ENCODE measurements around the gene IDH3A.
A peak's percentile ranks its signal among the peaks of the same experiment; 100 is the strongest.

IDH3A gene

DNA sequence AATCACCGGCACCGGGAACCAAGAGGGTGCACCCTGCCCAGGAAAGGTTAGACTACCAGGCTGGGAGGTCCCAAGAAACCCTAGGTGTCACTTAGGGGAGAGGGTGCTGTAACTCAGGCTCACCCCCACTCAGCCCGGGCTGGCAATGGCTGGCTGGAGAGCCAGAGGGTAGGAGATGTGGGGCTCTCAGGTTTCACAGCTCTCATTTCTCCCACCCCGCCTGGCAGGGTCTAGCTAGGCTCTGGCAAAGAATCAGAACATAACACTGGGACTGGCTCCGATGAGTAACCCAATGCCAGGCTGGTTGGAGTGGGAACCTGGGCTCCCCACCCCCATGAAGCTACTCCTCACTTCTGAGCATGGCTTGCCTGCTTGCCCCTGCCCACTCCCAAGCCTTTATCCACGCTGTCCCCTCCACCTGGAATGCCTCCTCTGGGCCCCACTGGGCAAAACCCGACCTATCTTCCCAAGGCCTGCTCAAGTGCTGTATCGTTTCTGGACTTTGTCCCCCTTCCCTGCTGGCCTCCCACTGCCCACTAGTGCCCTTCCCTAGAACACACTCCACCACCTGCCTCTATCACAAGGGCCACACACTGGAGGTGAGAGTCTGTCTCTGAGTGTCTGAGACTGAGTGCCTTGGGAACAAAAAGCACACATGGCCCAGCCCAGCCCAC lies 19.9 kb upstream of the IDH3A start:
- H3K4me3 ChIP-seq (ENCODE audit: low read depth in 1 of 2, low read length in 2 of 2) = no peak overlapping the region
- no peak overlapping the region for H3K9ac ChIP-seq (ENCODE audit: low read depth in 1 of 2, low read length in 2 of 2)
- no peaks in the 10 kb centered on the region for H3K27me3 ChIP-seq (ENCODE audit: control insufficient read depth in 1 of 2, insufficient read depth in 2 of 2, low read length in 2 of 2)
- H3K4me1 ChIP-seq (ENCODE audit: control insufficient read depth in 1 of 2, insufficient read depth in 2 of 2, low read length in 2 of 2) = peaks cover 34 to 41% of the 10 kb centered on the region in 2 donors
- H3K36me3 ChIP-seq (ENCODE audit: control insufficient read depth in 1 of 2, insufficient read depth in 2 of 2, low read length in 2 of 2) = no peaks in the 10 kb centered on the region
- no peaks in the 10 kb centered on the region for H3K9me3 ChIP-seq (ENCODE audit: control insufficient read depth in 1 of 2, low read length in 2 of 2)
- no peak overlapping the region for H3K27ac ChIP-seq (ENCODE audit: low read depth, low read length)

DNA sequence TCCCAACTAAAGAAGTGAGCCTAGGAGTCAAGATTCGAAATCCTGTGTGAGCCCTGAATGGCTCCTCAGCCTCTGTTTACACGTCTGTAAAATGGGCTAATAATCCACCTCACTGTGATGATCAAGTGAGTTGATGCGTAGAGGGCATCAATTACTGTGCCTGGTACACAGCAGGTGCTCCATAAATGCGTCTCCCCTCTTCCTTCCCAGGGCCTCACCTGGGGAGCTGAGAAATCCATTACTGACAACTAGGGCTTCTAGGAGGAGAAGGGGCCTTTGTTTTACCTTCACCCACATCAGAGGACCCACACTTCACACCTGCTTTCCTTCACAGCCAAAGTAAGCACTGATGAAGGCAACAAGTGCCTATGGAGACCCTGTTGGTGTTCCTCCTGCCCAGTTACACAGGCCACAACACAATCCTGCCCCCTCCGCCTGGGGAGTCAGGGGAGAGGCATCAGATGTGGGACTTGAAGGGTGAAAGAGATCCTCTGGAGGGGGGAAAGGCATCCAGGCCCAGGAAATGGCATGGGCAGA lies 19.3 kb upstream of the IDH3A start:
- Histone ChIP-seq H3K4me3 (ENCODE audit: low read depth in 1 of 2, low read length in 2 of 2) (no peak overlapping the region), H3K27ac (ENCODE audit: low read depth, low read length) (no peak overlapping the region), H3K4me1 (ENCODE audit: control insufficient read depth in 1 of 2, insufficient read depth in 2 of 2, low read length in 2 of 2) (peaks cover 34 to 41% of the 10 kb centered on the region in 2 donors), H3K27me3 (ENCODE audit: control insufficient read depth in 1 of 2, insufficient read depth in 2 of 2, low read length in 2 of 2) (no peaks in the 10 kb centered on the region), H3K9me3 (ENCODE audit: control insufficient read depth in 1 of 2, low read length in 2 of 2) (no peaks in the 10 kb centered on the region), H3K36me3 (ENCODE audit: control insufficient read depth in 1 of 2, insufficient read depth in 2 of 2, low read length in 2 of 2) (no peaks in the 10 kb centered on the region), H3K9ac (ENCODE audit: low read depth in 1 of 2, low read length in 2 of 2) (no peak overlapping the region)

DNA sequence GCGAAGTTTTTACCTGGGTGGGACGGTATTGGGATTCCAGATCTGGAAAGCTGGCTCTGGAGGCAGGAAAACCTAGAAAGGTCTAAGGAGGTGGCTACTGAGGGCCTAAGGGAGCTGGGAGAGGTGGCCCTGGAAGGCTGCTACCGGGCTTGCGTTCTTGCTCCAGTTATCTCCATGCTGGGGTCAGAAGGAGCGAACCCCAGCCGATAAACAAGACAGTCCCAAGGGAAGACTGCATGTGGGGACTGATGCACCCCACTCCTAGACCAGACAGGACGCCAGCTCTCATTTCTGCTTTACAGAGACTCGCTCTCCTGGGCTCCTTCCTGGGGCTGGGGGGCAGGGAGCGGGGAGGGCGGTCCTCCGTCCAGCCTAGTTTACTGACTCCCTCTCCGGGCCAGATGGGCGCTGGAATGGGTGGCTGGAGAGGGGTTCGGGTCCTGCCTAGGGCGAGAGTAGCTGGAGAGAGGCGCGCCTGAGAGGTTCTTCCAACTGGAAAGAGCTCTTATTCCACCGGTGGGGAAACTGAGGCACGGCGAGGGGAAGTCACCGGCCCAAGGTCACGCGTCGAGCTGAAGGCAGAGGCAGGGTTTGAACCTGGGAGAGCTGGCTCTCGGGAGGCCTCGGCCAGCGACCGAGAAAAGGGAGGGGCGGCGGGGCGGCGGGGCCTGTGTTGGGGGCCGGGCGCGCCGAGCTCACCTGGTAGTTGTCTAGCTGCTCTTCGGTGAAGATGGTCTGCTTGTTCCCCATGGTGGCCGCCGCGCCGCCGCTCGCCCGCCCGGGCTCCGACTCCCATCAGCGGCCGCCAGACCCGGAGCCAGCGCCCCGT lies 18.5 kb upstream of the IDH3A start:
- Histone ChIP-seq H3K9ac (ENCODE audit: low read depth in 1 of 2, low read length in 2 of 2) (peak overlapping the region in 1 of 2 donors; percentile 35), H3K4me1 (ENCODE audit: control insufficient read depth in 1 of 2, insufficient read depth in 2 of 2, low read length in 2 of 2) (peaks cover 34 to 41% of the 10 kb centered on the region in 2 donors), H3K27ac (ENCODE audit: low read depth, low read length) (no peak overlapping the region), H3K36me3 (ENCODE audit: control insufficient read depth in 1 of 2, insufficient read depth in 2 of 2, low read length in 2 of 2) (no peaks in the 10 kb centered on the region), H3K4me3 (ENCODE audit: low read depth in 1 of 2, low read length in 2 of 2) (peak overlapping the region; percentile 55 to 82), H3K27me3 (ENCODE audit: control insufficient read depth in 1 of 2, insufficient read depth in 2 of 2, low read length in 2 of 2) (no peaks in the 10 kb centered on the region), H3K9me3 (ENCODE audit: control insufficient read depth in 1 of 2, low read length in 2 of 2) (no peaks in the 10 kb centered on the region)

DNA sequence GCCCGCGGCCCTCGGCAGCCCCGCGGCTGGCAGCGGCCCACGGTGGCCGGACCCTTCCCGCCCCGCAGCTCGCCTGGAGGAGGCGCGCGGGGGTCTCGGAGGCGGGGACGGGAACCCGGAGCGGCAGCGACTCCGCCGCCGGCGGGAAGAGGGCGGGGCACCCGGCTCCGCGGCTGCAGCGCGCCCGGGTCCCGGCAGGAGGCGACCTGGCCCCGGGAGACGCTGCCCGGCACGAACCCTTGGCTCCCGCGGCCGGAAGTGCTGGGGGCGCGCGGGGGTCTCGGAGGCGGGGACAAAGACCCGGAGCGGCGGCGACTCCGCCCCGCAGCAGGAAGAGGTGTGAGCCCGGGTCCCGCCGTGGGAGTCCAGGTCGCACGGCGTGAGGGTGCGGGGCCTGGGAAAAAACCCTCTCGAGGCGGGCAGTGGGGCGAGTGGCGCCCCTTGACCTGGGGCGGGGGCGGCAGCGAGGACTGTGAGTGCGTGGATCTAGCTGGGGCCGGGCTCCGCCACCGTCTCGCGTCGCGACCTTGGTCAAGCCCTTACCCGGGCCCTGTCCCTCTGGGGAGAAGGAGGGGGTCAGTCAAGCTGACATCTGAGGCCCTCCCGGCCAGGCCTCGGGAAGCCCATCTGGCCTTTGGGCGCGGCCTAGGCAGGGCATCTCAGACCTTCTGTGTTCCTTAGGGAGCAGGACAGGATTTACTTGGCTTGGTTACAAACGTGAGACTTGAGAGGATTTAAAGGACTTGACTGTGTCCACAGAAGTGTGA lies 17.7 kb upstream of the IDH3A start, which contains the start of gene CIB2:
CIB2 (minus strand) TSS at position 151 of the 767 bp plus-strand sequence. CDS start 230 bp downstream, outside the sequence.
- Histone ChIP-seq H3K27me3 (ENCODE audit: control insufficient read depth in 1 of 2, insufficient read depth in 2 of 2, low read length in 2 of 2) (no peaks in the 10 kb centered on the region), H3K4me1 (ENCODE audit: control insufficient read depth in 1 of 2, insufficient read depth in 2 of 2, low read length in 2 of 2) (peaks cover 34 to 46% of the 10 kb centered on the region in 2 donors), H3K27ac (ENCODE audit: low read depth, low read length) (peak within 1 kb of the TSS; percentile 48), H3K36me3 (ENCODE audit: control insufficient read depth in 1 of 2, insufficient read depth in 2 of 2, low read length in 2 of 2) (no peaks in the 10 kb centered on the region), H3K9ac (ENCODE audit: low read depth in 1 of 2, low read length in 2 of 2) (peak within 1 kb of the TSS; percentile 85 to 95), H3K4me3 (ENCODE audit: low read depth in 1 of 2, low read length in 2 of 2) (peak within 1 kb of the TSS; percentile 80 to 82), H3K9me3 (ENCODE audit: control insufficient read depth in 1 of 2, low read length in 2 of 2) (no peaks in the 10 kb centered on the region)

DNA sequence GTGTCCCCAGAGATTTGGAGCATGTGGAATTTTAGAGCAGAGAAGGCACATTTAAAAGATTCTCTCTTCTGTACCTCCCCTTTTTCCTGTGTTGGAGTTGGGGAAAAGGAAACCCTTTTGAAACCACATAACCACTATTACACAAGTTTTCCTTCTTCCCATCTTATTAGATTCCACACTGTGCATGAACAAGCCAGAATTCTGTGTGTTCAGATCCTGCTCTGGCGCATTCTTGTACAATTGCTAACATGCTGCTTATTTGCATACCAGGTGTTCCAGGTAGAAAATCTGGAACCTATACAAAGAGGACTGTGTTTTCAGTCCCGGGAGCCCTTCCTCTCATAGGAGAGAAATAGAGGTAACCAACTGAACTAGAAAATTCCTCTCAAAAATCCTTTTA lies 15.4 kb upstream of the IDH3A start:
- no peaks in the 10 kb centered on the region for H3K9me3 ChIP-seq (ENCODE audit: control insufficient read depth in 1 of 2, low read length in 2 of 2)
- H3K36me3 ChIP-seq (ENCODE audit: control insufficient read depth in 1 of 2, insufficient read depth in 2 of 2, low read length in 2 of 2) = no peaks in the 10 kb centered on the region
- H3K4me1 ChIP-seq (ENCODE audit: control insufficient read depth in 1 of 2, insufficient read depth in 2 of 2, low read length in 2 of 2) = peaks cover 40 to 48% of the 10 kb centered on the region in 2 donors
- H3K4me3 ChIP-seq (ENCODE audit: low read depth in 1 of 2, low read length in 2 of 2) = no peak overlapping the region
- no peaks in the 10 kb centered on the region for H3K27me3 ChIP-seq (ENCODE audit: control insufficient read depth in 1 of 2, insufficient read depth in 2 of 2, low read length in 2 of 2)
- H3K27ac ChIP-seq (ENCODE audit: low read depth, low read length) = no peak overlapping the region
- no peak overlapping the region for H3K9ac ChIP-seq (ENCODE audit: low read depth in 1 of 2, low read length in 2 of 2)

DNA sequence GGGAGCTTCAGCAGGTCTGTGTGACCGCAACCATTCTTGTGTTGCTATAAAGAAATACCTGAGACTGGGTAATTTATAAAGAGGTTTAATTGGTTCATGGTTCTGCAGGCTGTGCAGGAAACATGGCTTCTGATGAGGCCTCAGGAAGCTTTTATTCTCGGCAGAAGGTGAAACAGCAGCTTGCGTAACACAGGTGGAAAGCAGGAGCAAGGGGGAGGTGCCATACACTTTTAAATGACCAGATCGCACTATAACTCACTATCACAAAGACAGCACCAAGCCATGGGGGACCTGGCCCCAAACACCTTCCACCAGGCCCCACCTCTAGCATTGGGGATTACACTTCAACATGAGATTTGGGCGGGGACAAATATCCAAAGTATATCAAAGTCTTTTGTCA lies 9.6 kb upstream of the IDH3A start:
- no peak overlapping the region for H3K9ac ChIP-seq (ENCODE audit: low read depth in 1 of 2, low read length in 2 of 2)
- no peaks in the 10 kb centered on the region for H3K27me3 ChIP-seq (ENCODE audit: control insufficient read depth in 1 of 2, insufficient read depth in 2 of 2, low read length in 2 of 2)

DNA sequence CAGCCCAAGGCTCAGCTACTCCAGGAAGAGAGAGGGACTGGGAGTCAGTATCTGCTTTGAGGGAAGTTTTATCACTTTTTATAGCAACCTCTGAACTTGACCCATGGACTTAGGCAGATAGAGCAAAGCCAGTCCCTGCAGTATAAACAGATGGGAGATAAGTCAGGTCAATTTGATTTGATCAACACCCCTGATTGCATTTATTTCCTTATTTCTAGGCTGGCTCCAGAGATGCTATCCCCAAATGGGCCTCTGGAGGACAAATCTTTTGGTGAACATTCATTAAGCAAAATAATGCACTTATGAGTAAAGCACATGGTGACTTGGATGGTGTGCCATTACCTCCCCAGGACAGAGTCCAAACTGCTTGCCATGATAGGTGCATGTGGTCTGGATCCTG lies 8.9 kb upstream of the IDH3A start:
- H3K4me3 ChIP-seq (ENCODE audit: low read depth in 1 of 2, low read length in 2 of 2) = no peak overlapping the region
- H3K27me3 ChIP-seq (ENCODE audit: control insufficient read depth in 1 of 2, insufficient read depth in 2 of 2, low read length in 2 of 2) = no peaks in the 10 kb centered on the region
- peaks cover 29 to 34% of the 10 kb centered on the region in 2 donors for H3K4me1 ChIP-seq (ENCODE audit: control insufficient read depth in 1 of 2, insufficient read depth in 2 of 2, low read length in 2 of 2)
- H3K36me3 ChIP-seq (ENCODE audit: control insufficient read depth in 1 of 2, insufficient read depth in 2 of 2, low read length in 2 of 2) = no peaks in the 10 kb centered on the region
- H3K9me3 ChIP-seq (ENCODE audit: control insufficient read depth in 1 of 2, low read length in 2 of 2) = no peaks in the 10 kb centered on the region
- H3K9ac ChIP-seq (ENCODE audit: low read depth in 1 of 2, low read length in 2 of 2) = no peak overlapping the region
- H3K27ac ChIP-seq (ENCODE audit: low read depth, low read length) = no peak overlapping the region

More for the DNA sequence above, 9.6 kb upstream of the IDH3A start:
- Histone ChIP-seq H3K4me3 (ENCODE audit: low read depth in 1 of 2, low read length in 2 of 2) (no peak overlapping the region), H3K27ac (ENCODE audit: low read depth, low read length) (no peak overlapping the region), H3K9me3 (ENCODE audit: control insufficient read depth in 1 of 2, low read length in 2 of 2) (no peaks in the 10 kb centered on the region), H3K4me1 (ENCODE audit: control insufficient read depth in 1 of 2, insufficient read depth in 2 of 2, low read length in 2 of 2) (peaks cover 29 to 34% of the 10 kb centered on the region in 2 donors), H3K36me3 (ENCODE audit: control insufficient read depth in 1 of 2, insufficient read depth in 2 of 2, low read length in 2 of 2) (no peaks in the 10 kb centered on the region)

DNA sequence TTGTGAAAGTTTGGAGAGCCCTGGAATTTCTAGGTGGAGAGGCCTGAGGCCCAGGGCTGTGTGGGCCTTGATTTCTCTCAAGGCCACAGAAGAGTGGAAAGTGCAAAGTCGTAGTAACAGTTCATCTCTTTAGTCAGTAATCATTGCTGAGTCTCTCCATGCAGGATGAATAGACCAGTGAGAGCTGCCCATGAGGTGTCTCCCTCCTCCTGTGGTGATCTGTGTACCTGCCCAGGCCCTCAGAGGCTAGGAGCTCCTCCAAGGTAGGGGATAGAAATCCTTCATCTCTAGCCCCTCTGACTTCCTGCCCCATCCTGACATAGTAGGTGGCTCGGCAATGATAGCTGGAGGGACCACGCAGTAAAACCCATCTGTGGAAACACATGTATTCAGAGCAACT lies 6.8 kb upstream of the IDH3A start:
- Histone ChIP-seq H3K36me3 (ENCODE audit: control insufficient read depth in 1 of 2, insufficient read depth in 2 of 2, low read length in 2 of 2) (no peaks in the 10 kb centered on the region), H3K4me1 (ENCODE audit: control insufficient read depth in 1 of 2, insufficient read depth in 2 of 2, low read length in 2 of 2) (peaks cover 26 to 38% of the 10 kb centered on the region in 2 donors), H3K27me3 (ENCODE audit: control insufficient read depth in 1 of 2, insufficient read depth in 2 of 2, low read length in 2 of 2) (no peaks in the 10 kb centered on the region), H3K9me3 (ENCODE audit: control insufficient read depth in 1 of 2, low read length in 2 of 2) (no peaks in the 10 kb centered on the region), H3K4me3 (ENCODE audit: low read depth in 1 of 2, low read length in 2 of 2) (no peak overlapping the region), H3K9ac (ENCODE audit: low read depth in 1 of 2, low read length in 2 of 2) (no peak overlapping the region), H3K27ac (ENCODE audit: low read depth, low read length) (no peak overlapping the region)

DNA sequence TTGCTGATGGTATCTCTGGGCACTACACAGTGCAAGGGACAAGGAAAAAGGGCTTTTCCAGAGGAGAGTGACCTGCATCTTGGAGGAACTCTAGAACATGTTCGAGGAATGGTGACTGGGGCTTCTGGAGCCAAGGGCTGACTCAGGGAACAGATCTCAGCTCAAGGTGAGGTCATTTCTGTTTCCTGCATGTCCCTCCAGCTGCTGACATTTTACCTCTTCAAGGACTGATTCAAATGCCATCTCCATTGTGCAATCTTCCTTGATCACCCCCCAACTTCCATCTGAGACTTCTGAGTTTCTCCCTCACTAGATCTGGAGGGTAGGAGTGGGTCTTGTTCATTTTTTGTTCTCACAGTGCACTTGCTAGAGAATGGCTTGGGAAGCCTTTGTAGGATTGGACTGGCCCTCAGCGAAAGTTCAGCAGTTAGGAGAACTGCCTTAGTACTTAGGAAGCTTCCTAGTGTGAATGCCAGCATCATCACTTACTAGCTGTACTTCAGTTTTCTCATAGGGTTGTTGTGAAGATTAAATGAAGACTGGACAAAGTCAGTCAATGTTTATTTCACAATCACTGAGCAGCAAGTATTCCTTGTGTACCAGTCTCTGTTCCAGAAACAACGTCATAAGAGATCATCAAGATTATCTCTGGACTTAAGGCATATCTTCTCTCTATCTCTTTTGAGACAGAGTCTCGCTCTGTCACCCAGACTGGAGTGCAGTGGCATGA lies 2.6 kb upstream of the IDH3A start:
- Histone ChIP-seq H3K27ac (ENCODE audit: low read depth, low read length) (no peak overlapping the region), H3K4me3 (ENCODE audit: low read depth in 1 of 2, low read length in 2 of 2) (no peak overlapping the region), H3K4me1 (ENCODE audit: control insufficient read depth in 1 of 2, insufficient read depth in 2 of 2, low read length in 2 of 2) (peaks cover 26 to 35% of the 10 kb centered on the region in 2 donors), H3K9me3 (ENCODE audit: control insufficient read depth in 1 of 2, low read length in 2 of 2) (no peaks in the 10 kb centered on the region), H3K9ac (ENCODE audit: low read depth in 1 of 2, low read length in 2 of 2) (no peak overlapping the region), H3K27me3 (ENCODE audit: control insufficient read depth in 1 of 2, insufficient read depth in 2 of 2, low read length in 2 of 2) (no peaks in the 10 kb centered on the region), H3K36me3 (ENCODE audit: control insufficient read depth in 1 of 2, insufficient read depth in 2 of 2, low read length in 2 of 2) (no peaks in the 10 kb centered on the region)

Data from duodenal mucosa (tissue), 2 donors.